Subcutaneous abdominal adipose tissue (tissue), 5 donors: Measurements from ENCODE around the gene TRPV5.

Experiments
- H3K27ac ChIP-seq: one replicate; pipeline ENCODE4 v1.7.0; 2013; ENCODE audit warnings: low read depth, mild to moderate bottlenecking, inconsistent platforms, low read length, moderate library complexity
- H3K27me3 ChIP-seq, 5 donors: one replicate each; pipeline ENCODE4 v1.7.0; 2013; ENCODE audit warnings: low read length in 5 of 5, inconsistent platforms in 1 of 5; ENCODE audit not compliant: control insufficient read depth in 5 of 5, insufficient read depth in 4 of 5
- H3K36me3 ChIP-seq, 5 donors: one replicate each; pipeline ENCODE4 v1.7.0; 2013; ENCODE audit warnings: low read length in 5 of 5; ENCODE audit not compliant: control insufficient read depth in 5 of 5, insufficient read depth in 5 of 5
- H3K4me1 ChIP-seq, 5 donors: one replicate each; pipeline ENCODE4 v1.7.0; 2013; ENCODE audit warnings: low read length in 5 of 5, mild to moderate bottlenecking in 3 of 5, moderate library complexity in 1 of 5; ENCODE audit not compliant: control insufficient read depth in 5 of 5, insufficient read depth in 5 of 5
- H3K4me3 ChIP-seq, 5 donors: one replicate each; pipeline ENCODE4 v1.7.0; 2013; ENCODE audit warnings: low read length in 5 of 5, low read depth in 1 of 5
- H3K9ac ChIP-seq, 5 donors: one replicate each; pipeline ENCODE4 v1.7.0; 2013; ENCODE audit warnings: low read length in 5 of 5, mild to moderate bottlenecking in 4 of 5, moderate library complexity in 3 of 5
- H3K9me3 ChIP-seq, 5 donors: one replicate each; pipeline ENCODE4 v1.7.0; 2013; ENCODE audit warnings: low read length in 5 of 5; ENCODE audit not compliant: control insufficient read depth in 5 of 5
- donor health status: healthy.
- donor health status: healthy.
- donor health status: healthy.
- donor health status: healthy.
- donor health status: healthy.

TRPV5 gene

GRCh38 chr7:142891490-142892082 is 42.0 kb downstream of the TRPV5 start:
- H3K4me1 ChIP-seq = no peaks in the 10 kb centered on the region
- no peaks in the 10 kb centered on the region for H3K9me3 ChIP-seq

GRCh38 chr7:142890874-142891485 is 42.6 kb downstream of the TRPV5 start:
- Histone ChIP-seq H3K4me3 (no peak overlapping the region), H3K27me3 (peaks cover 3 to 12% (median 8%) of the 10 kb centered on the region in 5 donors), H3K9ac (no peak overlapping the region), H3K4me1 (no peaks in the 10 kb centered on the region), H3K36me3 (no peaks in the 10 kb centered on the region), H3K9me3 (no peaks in the 10 kb centered on the region), H3K27ac (no peak overlapping the region)

More at GRCh38 chr7:142891490-142892082, 42.0 kb downstream of the TRPV5 start:
- Histone ChIP-seq H3K4me3 (no peak overlapping the region), H3K9ac (no peak overlapping the region), H3K27ac (no peak overlapping the region), H3K27me3 (peaks cover 4 to 12% (median 8%) of the 10 kb centered on the region in 5 donors), H3K36me3 (no peaks in the 10 kb centered on the region)

- no peaks in the 10 kb centered on the region for H3K9me3 ChIP-seq
- H3K4me1 ChIP-seq = peaks cover 0 to 2% (median 0%) of the 10 kb centered on the region in 5 donors
- no peak overlapping the region for H3K4me3 ChIP-seq
- H3K36me3 ChIP-seq = no peaks in the 10 kb centered on the region
- no peak overlapping the region for H3K27ac ChIP-seq
- H3K9ac ChIP-seq = no peak overlapping the region
- H3K27me3 ChIP-seq = peaks cover 3 to 11% (median 8%) of the 10 kb centered on the region in 5 donors
Measured at GRCh38 chr7:142889816-142890215, 43.7 kb downstream of the TRPV5 start.

GRCh38 chr7:142887282-142888015 is 46.1 kb downstream of the TRPV5 start:
- H3K27ac ChIP-seq = no peak overlapping the region
- H3K4me3 ChIP-seq = no peak overlapping the region
- H3K27me3 ChIP-seq = peaks cover 3 to 12% (median 8%) of the 10 kb centered on the region in 5 donors
- H3K9me3 ChIP-seq = no peaks in the 10 kb centered on the region
- no peak overlapping the region for H3K9ac ChIP-seq
- peaks cover 0 to 2% (median 0%) of the 10 kb centered on the region in 5 donors for H3K4me1 ChIP-seq
- no peaks in the 10 kb centered on the region for H3K36me3 ChIP-seq

GRCh38 chr7:142886866-142887265 is 46.7 kb downstream of the TRPV5 start:
- H3K27ac ChIP-seq = no peak overlapping the region
- peaks cover 4 to 12% (median 8%) of the 10 kb centered on the region in 5 donors for H3K27me3 ChIP-seq
- peaks cover 0 to 2% (median 0%) of the 10 kb centered on the region in 5 donors for H3K4me1 ChIP-seq
- H3K9ac ChIP-seq = no peak overlapping the region
- no peaks in the 10 kb centered on the region for H3K36me3 ChIP-seq
- H3K4me3 ChIP-seq = no peak overlapping the region
- no peaks in the 10 kb centered on the region for H3K9me3 ChIP-seq

- Histone ChIP-seq H3K4me1 (peaks cover 0 to 2% (median 0%) of the 10 kb centered on the region in 5 donors), H3K4me3 (no peak within 1 kb of the TSS), H3K9ac (no peak within 1 kb of the TSS), H3K9me3 (no peaks in the 10 kb centered on the region), H3K27me3 (peaks cover 0 to 7% (median 5%) of the 10 kb centered on the region in 5 donors), H3K27ac (no peak within 1 kb of the TSS), H3K36me3 (no peaks in the 10 kb centered on the region)
Measured at GRCh38 chr7:142885311-142886230, 48.0 kb downstream of the TRPV5 start, which contains the start of gene TRPV6. TRPV6 (minus strand) TSS chr7:142885745.

- H3K4me1 ChIP-seq = peaks cover 0 to 2% (median 0%) of the 10 kb centered on the region in 5 donors
- H3K27ac ChIP-seq = no peak overlapping the region
- H3K4me3 ChIP-seq = no peak overlapping the region
- no peaks in the 10 kb centered on the region for H3K36me3 ChIP-seq
- H3K27me3 ChIP-seq = peaks cover 0 to 9% (median 4%) of the 10 kb centered on the region in 5 donors
- no peaks in the 10 kb centered on the region for H3K9me3 ChIP-seq
- H3K9ac ChIP-seq = no peak overlapping the region
Measured at GRCh38 chr7:142884286-142884640, 49.3 kb downstream of the TRPV5 start.

GRCh38 chr7:142883571-142884285 is 49.8 kb downstream of the TRPV5 start:
- no peaks in the 10 kb centered on the region for H3K9me3 ChIP-seq
- no peak overlapping the region for H3K27ac ChIP-seq
- no peaks in the 10 kb centered on the region for H3K36me3 ChIP-seq
- H3K4me1 ChIP-seq = peaks cover 0 to 2% (median 0%) of the 10 kb centered on the region in 5 donors
- H3K9ac ChIP-seq = no peak overlapping the region
- peaks cover 0 to 9% (median 4%) of the 10 kb centered on the region in 5 donors for H3K27me3 ChIP-seq
- H3K4me3 ChIP-seq = no peak overlapping the region

- H3K36me3 ChIP-seq = no peaks in the 10 kb centered on the region
- no peak overlapping the region for H3K9ac ChIP-seq
- no peak overlapping the region for H3K4me3 ChIP-seq
- peaks cover 0 to 2% (median 0%) of the 10 kb centered on the region in 5 donors for H3K4me1 ChIP-seq
- peaks cover 0 to 9% (median 4%) of the 10 kb centered on the region in 5 donors for H3K27me3 ChIP-seq
- no peak overlapping the region for H3K27ac ChIP-seq
- H3K9me3 ChIP-seq = no peaks in the 10 kb centered on the region
Measured at GRCh38 chr7:142883145-142883544, 50.4 kb downstream of the TRPV5 start.
